ENCODE data around the gene LRRC38.
"Not testable (repeated sequence)": the region's sequence is repeated elsewhere in the genome, so short reads cannot be mapped to it uniquely, and the experiment has no call there.

LRRC38 gene, protein sequence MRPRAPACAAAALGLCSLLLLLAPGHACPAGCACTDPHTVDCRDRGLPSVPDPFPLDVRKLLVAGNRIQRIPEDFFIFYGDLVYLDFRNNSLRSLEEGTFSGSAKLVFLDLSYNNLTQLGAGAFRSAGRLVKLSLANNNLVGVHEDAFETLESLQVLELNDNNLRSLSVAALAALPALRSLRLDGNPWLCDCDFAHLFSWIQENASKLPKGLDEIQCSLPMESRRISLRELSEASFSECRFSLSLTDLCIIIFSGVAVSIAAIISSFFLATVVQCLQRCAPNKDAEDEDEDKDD

DNA sequence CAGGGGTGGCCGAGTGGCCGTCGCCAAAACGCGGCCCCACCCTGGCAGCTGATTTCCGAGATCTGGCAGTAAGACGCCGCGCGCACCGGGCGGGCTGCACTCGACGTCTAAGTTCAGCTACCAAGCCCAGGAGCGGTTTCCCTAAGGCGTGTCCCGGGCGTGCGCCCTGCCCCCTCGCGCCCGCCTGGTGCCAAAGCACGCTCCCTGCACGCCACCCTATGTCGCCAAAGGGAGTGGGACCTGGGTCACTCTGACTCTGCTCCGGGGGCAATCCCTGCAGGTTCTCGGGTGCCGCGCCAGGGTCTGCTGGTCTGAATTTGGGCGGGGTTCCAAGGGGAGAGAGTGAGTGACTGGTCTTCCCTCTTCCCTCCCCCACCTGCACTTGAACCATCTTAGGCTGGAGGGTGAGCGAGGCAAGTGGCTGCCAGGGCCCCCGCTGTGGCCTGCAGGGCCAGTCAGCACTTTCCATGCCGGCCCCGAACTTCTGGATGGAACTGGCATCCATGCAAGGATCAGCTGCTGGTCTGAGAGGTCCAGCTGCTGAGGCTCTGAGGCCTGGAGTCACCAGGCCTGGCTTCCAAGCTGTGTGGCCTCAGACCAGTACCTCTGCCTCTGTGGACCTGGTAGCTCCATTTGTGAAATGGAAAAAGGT is at the start of gene LRRC38:
Gene LRRC38 (minus strand): TSS at position 109 of the 652 bp plus-strand sequence. CDS start 410 bp downstream, outside the sequence.
- TF ChIP-seq, protein P1, sequence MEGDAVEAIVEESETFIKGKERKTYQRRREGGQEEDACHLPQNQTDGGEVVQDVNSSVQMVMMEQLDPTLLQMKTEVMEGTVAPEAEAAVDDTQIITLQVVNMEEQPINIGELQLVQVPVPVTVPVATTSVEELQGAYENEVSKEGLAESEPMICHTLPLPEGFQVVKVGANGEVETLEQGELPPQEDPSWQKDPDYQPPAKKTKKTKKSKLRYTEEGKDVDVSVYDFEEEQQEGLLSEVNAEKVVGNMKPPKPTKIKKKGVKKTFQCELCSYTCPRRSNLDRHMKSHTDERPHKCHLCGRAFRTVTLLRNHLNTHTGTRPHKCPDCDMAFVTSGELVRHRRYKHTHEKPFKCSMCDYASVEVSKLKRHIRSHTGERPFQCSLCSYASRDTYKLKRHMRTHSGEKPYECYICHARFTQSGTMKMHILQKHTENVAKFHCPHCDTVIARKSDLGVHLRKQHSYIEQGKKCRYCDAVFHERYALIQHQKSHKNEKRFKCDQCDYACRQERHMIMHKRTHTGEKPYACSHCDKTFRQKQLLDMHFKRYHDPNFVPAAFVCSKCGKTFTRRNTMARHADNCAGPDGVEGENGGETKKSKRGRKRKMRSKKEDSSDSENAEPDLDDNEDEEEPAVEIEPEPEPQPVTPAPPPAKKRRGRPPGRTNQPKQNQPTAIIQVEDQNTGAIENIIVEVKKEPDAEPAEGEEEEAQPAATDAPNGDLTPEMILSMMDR (IDR thresholded peaks at IDR 0.05; ENCODE audit: extremely low read depth, missing control alignments) = no peak
- DNase-seq (ENCODE audit: low spot score) = no peak

DNA sequence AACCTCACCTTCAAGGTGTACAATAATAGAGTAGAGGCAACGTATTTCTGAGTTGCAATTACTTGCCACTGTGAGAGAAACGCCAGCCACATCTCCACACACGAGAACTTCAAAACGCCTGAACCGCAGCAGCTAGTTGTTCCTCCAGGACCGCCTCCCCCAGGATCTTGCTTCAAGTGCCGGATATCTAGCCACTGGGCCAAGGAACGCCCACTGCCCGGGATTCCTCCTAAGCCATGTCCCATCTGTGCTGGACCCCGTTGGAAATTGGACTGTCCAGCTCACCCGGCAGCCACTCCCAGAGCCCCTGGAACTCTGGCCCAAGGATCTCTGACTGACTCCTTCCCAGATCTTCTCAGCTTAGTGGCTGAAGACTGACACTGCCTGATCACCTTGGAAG is 49.2 kb upstream of the LRRC38 start:
- not testable (repeated sequence) for DNase-seq (ENCODE audit: low spot score)

DNA sequence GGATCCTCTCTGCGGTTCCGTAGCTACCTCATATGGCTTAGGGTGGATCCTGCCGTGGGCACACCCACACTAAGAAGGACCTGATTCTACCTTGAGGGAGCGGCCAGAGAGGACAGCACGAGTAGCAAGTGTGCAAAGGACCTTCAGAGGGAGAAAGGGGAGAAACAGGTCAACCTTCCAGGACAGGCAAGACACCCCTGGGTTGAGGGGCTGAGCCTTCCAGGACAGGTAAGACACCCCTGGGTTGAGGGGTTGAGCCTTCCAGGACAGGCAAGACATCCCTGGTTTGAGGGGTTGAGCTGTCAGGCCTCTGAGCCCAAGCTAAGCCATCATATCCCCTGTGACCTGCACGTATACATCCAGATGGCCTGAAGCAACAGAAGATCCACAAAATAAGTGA is 46.7 kb upstream of the LRRC38 start:
- no peak for DNase-seq (ENCODE audit: low spot score)
- TF ChIP-seq, protein P1 (IDR thresholded peaks at IDR 0.05; ENCODE audit: extremely low read depth, missing control alignments) = no peak

DNA sequence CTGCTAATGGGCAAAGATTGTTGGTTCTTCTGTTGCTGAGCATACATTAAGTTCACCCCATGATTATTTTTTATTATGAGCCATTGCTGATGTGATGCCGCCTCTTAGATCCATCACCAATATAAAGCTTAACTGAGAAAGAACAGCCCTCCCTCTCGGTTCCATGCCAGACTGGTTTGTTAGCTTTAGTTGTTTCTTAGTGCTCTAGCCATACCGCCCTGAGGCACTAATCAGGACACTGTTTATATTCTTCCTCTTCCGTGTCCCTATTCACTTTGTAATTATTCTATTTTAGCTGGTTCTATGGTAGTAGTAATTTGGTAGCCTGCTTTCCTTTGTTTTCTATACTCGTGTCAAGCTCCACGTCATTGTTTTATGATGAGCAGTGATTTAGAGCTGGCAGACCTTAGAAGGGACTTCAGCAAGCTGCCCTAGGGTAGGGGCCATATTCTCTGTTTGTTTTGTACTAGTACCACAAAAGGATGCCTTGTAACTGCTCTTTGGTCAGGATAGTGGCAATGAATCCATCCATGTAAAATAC is 42.5 kb upstream of the LRRC38 start:
- TF ChIP-seq, protein P1 (IDR thresholded peaks at IDR 0.05; ENCODE audit: extremely low read depth, missing control alignments) = no peak
- DNase-seq (ENCODE audit: low spot score) = no peak

DNA sequence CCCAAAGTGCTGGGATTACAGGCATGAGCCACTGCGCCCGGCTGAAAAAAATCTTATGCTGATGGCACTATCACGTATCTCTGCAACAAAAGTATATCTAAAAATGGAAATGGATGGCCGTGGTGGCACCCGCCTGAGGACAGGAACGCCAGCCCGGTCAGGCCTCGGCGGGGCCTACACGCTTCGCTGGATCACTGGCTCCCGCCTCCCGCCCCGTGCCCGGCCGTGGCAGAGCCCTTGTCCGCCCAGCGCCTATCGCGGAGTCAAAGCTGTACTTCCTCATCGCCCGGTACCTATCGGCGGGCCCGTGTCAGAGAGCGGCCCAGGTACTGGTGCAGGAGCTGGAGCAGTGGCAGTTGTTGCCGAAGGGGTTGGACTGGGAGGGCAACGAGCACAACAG is 41.0 kb upstream of the LRRC38 start:
- TF ChIP-seq, protein P1 (IDR thresholded peaks at IDR 0.05; ENCODE audit: extremely low read depth, missing control alignments) = no peak
- DNase-seq (ENCODE audit: low spot score) = no peak

DNA sequence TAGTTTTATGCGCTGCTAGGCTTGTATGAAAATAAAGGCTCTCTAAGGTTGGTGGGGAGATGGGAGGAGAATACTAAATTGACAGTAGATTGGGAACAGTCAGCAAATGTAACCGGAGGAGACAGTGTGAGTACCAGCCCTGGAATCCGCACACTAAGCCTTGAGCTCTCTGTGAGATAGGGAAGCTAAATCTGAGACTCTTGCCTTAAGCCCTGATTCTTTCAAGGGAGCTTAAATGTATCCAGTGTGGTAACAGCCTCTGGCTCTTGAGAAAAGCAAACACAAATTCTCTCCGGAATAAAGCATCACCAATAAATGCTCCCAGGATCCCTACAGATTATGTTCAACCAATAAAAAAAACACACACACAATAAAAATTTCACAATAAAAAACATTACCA is 36.9 kb upstream of the LRRC38 start:
- DNase-seq (ENCODE audit: low spot score) = no peak
- TF ChIP-seq, protein P1 (IDR thresholded peaks at IDR 0.05; ENCODE audit: extremely low read depth, missing control alignments) = no peak

DNA sequence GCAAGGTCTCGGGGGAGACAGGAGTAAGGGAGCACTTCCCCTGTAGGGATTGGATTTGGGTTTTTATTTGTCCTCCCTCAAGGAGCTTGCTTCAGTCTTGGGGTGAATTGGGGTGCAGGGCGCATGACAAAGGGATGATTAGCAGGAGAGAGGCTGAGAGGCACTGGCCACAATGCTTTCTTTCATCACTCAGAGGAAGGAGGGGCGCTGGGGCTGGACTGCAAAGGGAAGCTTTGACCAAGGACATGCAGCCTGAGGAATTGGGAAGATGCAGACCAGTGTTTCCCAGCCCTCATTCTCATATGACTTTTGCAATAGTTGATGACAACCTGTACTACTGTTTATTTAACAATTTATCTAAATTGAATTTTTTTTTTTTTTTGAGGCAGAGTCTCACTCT is 35.7 kb upstream of the LRRC38 start:
- DNase-seq (ENCODE audit: low spot score) = no peak

More for the DNA sequence above, 35.7 kb upstream of the LRRC38 start:
- TF ChIP-seq, protein P1 (IDR thresholded peaks at IDR 0.05; ENCODE audit: extremely low read depth, missing control alignments) = no peak
